PC-3 (cell line): ENCODE results near the gene ITGB1BP1. TPM values are rescaled to one million over a fixed set of nuclear protein-coding genes. Genes with fewer than 3 reads are reported as not detected.

Experiments used
- ATAC-seq: fragments of 200-7000 bp; cut with Tn5 transposase; 2 replicates; pipeline ENCODE4 v1.9.1; 2020; ENCODE audit warnings: mild to moderate bottlenecking, moderate library complexity
- BruUV-seq: library from RNA; stranded (reverse); fragments of 400-500 nt; replicated peaks from 2 replicates; lab custom pipeline; 2021; lab: Mats Ljungman, UMichigan
- CTCF ChIA-PET: fragments of 300-600 bp; sonication (Branson Sonifier 250); formaldehyde crosslinking; loops from one replicate; lab custom pipeline; 2022; ENCODE audit warnings: antibody characterized with exemption; lab: Charles Lee
- POLR2A ChIA-PET: fragments of 300-600 bp; sonication (Branson Sonifier 250); formaldehyde crosslinking; loops from one replicate; lab custom pipeline; 2022; ENCODE audit warnings: antibody characterized with exemption; ENCODE audit not compliant: unreplicated experiment; lab: Charles Lee
- DNase-seq: peaks from one replicate; pipeline ENCODE4 v3.0.0-alpha.2; 2015
- H2AFZ ChIP-seq: fragments of 300-600 bp; sonication (generic); 2 replicates; pipeline ENCODE4 v1.6.0; 2016; ENCODE audit warnings: antibody characterized with exemption, low read length
- H3F3A ChIP-seq: fragments of 300-600 bp; sonication (generic); one replicate; pipeline ENCODE4 v1.6.0; 2017; ENCODE audit warnings: antibody characterized with exemption, low read length, control low read depth, mild to moderate bottlenecking; ENCODE audit not compliant: unreplicated experiment
- H3K27ac ChIP-seq: fragments of 300-600 bp; sonication (generic); 2 replicates; pipeline ENCODE4 v1.5.1; 2016; ENCODE audit warnings: mild to moderate bottlenecking, low read length
- H3K27me3 ChIP-seq: fragments of 300-600 bp; sonication (generic); 2 replicates; pipeline ENCODE4 v1.6.1; 2016; ENCODE audit warnings: low read length, mixed read lengths
- H3K36me3 ChIP-seq: fragments of 300-600 bp; sonication (generic); 2 replicates; pipeline ENCODE4 v1.6.1; 2016; ENCODE audit warnings: low read depth, mixed run types, low read length, mixed read lengths
- H3K4me1 ChIP-seq: fragments of 300-600 bp; sonication (generic); 2 replicates; pipeline ENCODE4 v1.5.1; 2016; ENCODE audit warnings: low read length; ENCODE audit not compliant: insufficient read depth
- H3K4me2 ChIP-seq: fragments of 300-600 bp; sonication (generic); 2 replicates; pipeline ENCODE4 v1.6.0; 2016; ENCODE audit warnings: low read length
- H3K4me3 ChIP-seq: fragments of 300-600 bp; sonication (generic); 2 replicates; pipeline ENCODE4 v1.5.1; 2016; ENCODE audit warnings: mild to moderate bottlenecking, low read length, mixed read lengths
- H3K79me2 ChIP-seq: fragments of 300-600 bp; sonication (generic); 2 replicates; pipeline ENCODE4 v1.6.1; 2017; ENCODE audit warnings: low read length, mixed read lengths
- H3K9ac ChIP-seq: fragments of 300-600 bp; sonication (generic); 2 replicates; pipeline ENCODE4 v1.6.0; 2016; ENCODE audit warnings: mild to moderate bottlenecking, low read length
- H3K9me2 ChIP-seq: fragments of 300-600 bp; sonication (generic); replicated peaks from 2 replicates; pipeline ENCODE4 v1.6.1; 2016; ENCODE audit warnings: mixed run types, low read length, mixed read lengths
- H3K9me3 ChIP-seq: fragments of 300-600 bp; sonication (generic); 2 replicates; pipeline ENCODE4 v1.6.1; 2016; ENCODE audit warnings: low read length, mixed read lengths
- H4K20me1 ChIP-seq: fragments of 300-600 bp; sonication (generic); 2 replicates; pipeline ENCODE4 v1.6.1; 2016; ENCODE audit warnings: low read length, mixed read lengths
- EZH2 ChIP-seq: fragments of 300-600 bp; sonication (generic); IDR thresholded peaks from one replicate; pipeline ENCODE4 v1.6.1; 2017; ENCODE audit warnings: antibody characterized with exemption, mild to moderate bottlenecking, low read length; ENCODE audit not compliant: unreplicated experiment
- EZH2phosphoT487 ChIP-seq: fragments of 300-600 bp; sonication (generic); IDR thresholded peaks from 2 replicates; pipeline ENCODE4 v1.6.1; 2018; ENCODE audit warnings: mild to moderate bottlenecking, antibody characterized with exemption, low read length, borderline replicate concordance
- intact Hi-C: fragments of 100-400 bp; cut with micrococcal nuclease; formaldehyde crosslinking; loops from 2 replicates; pipeline ENCODE4 v1.9.0; 2023
- total RNA-seq: library from RNA; depleted of rRNA; stranded (reverse); fragments of >200 nt; gene quantifications from 2 replicates; pipeline ENCODE4 v1.2.3, GENCODE V29; 2014
- TF ChIP-seq, protein P1 (sequence below): fragments of 300-600 bp; sonication (generic); conservative IDR thresholded peaks from 2 replicates; pipeline ENCODE4 v1.5.1; 2017; ENCODE audit warnings: antibody characterized with exemption, low read depth, mild to moderate bottlenecking, low read length

The ITGB1BP1 gene
- total RNA-seq, 1 experiment from 2014 or later: 77.6 TPM

DNA sequence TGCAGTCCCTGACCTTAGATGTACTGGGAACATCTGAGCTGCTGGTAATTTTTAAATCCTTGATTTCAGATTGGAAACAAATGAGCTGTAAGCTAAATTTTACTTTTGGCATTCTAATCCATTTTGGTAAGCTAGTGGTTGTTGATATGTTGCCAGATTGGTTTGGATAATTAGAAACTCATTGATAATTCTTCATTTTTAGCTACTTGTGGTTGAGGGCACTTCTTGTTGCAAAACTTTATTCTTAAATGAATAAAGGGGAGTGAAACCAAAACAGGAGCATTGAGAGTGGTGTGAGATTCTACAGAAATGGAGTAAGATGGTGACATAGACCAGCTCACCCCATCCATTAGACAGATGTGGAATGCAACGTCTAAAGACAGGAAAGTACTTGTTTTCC lies 64.5 kb downstream of the ITGB1BP1 start:
- Histone ChIP-seq H3K27ac (no peak overlapping the region), H3K9me2 (no peaks in the 10 kb centered on the region), H3K36me3 (peaks cover 73% of the 10 kb centered on the region), H3K4me2 (no peak overlapping the region), H3K9me3 (no peaks in the 10 kb centered on the region), H2AFZ (no peak overlapping the region), H3K4me1 (no peaks in the 10 kb centered on the region), H3K4me3 (no peak overlapping the region), H3K9ac (no peak overlapping the region), H4K20me1 (no peaks in the 10 kb centered on the region), H3K27me3 (no peaks in the 10 kb centered on the region), H3K79me2 (no peaks in the 10 kb centered on the region), H3F3A (no peaks in the 10 kb centered on the region)
- ChIA-PET CTCF (no interaction called here), POLR2A (no interaction called here)
- no peak for DNase-seq
- ATAC-seq: no peak
- BruUV-seq: no TSS peak
- intact Hi-C loops: no loop called here
- no peak for TF ChIP-seq EZH2phosphoT487
- TF ChIP-seq EZH2: no peak
- TF ChIP-seq, protein P1, sequence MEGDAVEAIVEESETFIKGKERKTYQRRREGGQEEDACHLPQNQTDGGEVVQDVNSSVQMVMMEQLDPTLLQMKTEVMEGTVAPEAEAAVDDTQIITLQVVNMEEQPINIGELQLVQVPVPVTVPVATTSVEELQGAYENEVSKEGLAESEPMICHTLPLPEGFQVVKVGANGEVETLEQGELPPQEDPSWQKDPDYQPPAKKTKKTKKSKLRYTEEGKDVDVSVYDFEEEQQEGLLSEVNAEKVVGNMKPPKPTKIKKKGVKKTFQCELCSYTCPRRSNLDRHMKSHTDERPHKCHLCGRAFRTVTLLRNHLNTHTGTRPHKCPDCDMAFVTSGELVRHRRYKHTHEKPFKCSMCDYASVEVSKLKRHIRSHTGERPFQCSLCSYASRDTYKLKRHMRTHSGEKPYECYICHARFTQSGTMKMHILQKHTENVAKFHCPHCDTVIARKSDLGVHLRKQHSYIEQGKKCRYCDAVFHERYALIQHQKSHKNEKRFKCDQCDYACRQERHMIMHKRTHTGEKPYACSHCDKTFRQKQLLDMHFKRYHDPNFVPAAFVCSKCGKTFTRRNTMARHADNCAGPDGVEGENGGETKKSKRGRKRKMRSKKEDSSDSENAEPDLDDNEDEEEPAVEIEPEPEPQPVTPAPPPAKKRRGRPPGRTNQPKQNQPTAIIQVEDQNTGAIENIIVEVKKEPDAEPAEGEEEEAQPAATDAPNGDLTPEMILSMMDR: no peak

- TF ChIP-seq EZH2: no peak
- TF ChIP-seq EZH2phosphoT487: no peak
- TF ChIP-seq, protein P1: no peak
- H3K4me1 ChIP-seq: no peaks in the 10 kb centered on the region
- CTCF ChIA-PET: no interaction called here
- H3K27me3 ChIP-seq: no peaks in the 10 kb centered on the region
- intact Hi-C loops: no loop called here
- H2AFZ ChIP-seq: no peak overlapping the region
- POLR2A ChIA-PET: no interaction called here
- ATAC-seq (no peak), DNase-seq (no peak)
- no peaks in the 10 kb centered on the region for H4K20me1 ChIP-seq
- H3K4me2 ChIP-seq: no peak overlapping the region
- H3K79me2 ChIP-seq: no peaks in the 10 kb centered on the region
- no TSS peak for BruUV-seq
- no peak overlapping the region for H3K4me3 ChIP-seq
- H3K9me3 ChIP-seq: no peaks in the 10 kb centered on the region
- no peaks in the 10 kb centered on the region for H3K9me2 ChIP-seq
- no peak overlapping the region for H3K27ac ChIP-seq
- no peaks in the 10 kb centered on the region for H3F3A ChIP-seq
- no peak overlapping the region for H3K9ac ChIP-seq
- peaks cover 75% of the 10 kb centered on the region for H3K36me3 ChIP-seq
Measured at GRCh38 chr2:9356261-9356660, 67.1 kb downstream of the ITGB1BP1 start.

GRCh38 chr2:9355716-9356115 lies 67.6 kb downstream of the ITGB1BP1 start:
- Histone ChIP-seq H4K20me1 (no peaks in the 10 kb centered on the region), H3F3A (no peaks in the 10 kb centered on the region), H3K79me2 (no peaks in the 10 kb centered on the region), H3K9me2 (no peaks in the 10 kb centered on the region), H3K36me3 (peaks cover 77% of the 10 kb centered on the region), H3K9me3 (no peaks in the 10 kb centered on the region), H3K4me1 (no peaks in the 10 kb centered on the region), H3K27ac (no peak overlapping the region), H3K9ac (no peak overlapping the region), H2AFZ (no peak overlapping the region), H3K4me3 (no peak overlapping the region), H3K27me3 (no peaks in the 10 kb centered on the region), H3K4me2 (no peak overlapping the region)
- no TSS peak for BruUV-seq
- no peak for DNase-seq
- ChIA-PET CTCF (no interaction called here), POLR2A (no interaction called here)
- ATAC-seq: no peak
- intact Hi-C loops: no loop called here
- TF ChIP-seq EZH2phosphoT487: no peak
- TF ChIP-seq, protein P1: no peak
- TF ChIP-seq EZH2: no peak
